Esophagus (tissue), 2 donors: ENCODE data around the gene RNF113B. TPM values are rescaled to one million over a fixed set of nuclear protein-coding genes. Genes with fewer than 3 reads are reported as not detected.

Experiments
- H3K27ac ChIP-seq, 2 donors: one replicate each; pipeline ENCODE4 v1.5.1; 2013; ENCODE audit warnings: low read depth in 2 of 2, mild to moderate bottlenecking in 2 of 2, inconsistent platforms in 1 of 2, low read length in 1 of 2, moderate library complexity in 1 of 2
- H3K27me3 ChIP-seq, 2 donors: one replicate each; pipeline ENCODE4 v1.6.1; 2013; ENCODE audit warnings: low read length in 2 of 2, control low read depth in 1 of 2, mild to moderate bottlenecking in 1 of 2; ENCODE audit not compliant: insufficient read depth in 2 of 2, control insufficient read depth in 1 of 2
- H3K36me3 ChIP-seq, 2 donors: one replicate each; pipeline ENCODE4 v1.6.1; 2013; ENCODE audit warnings: low read length in 1 of 2; ENCODE audit not compliant: control insufficient read depth in 2 of 2, insufficient read depth in 2 of 2
- H3K4me1 ChIP-seq, 2 donors: one replicate each; pipeline ENCODE4 v1.6.1; 2013; ENCODE audit warnings: low read length in 1 of 2; ENCODE audit not compliant: control insufficient read depth in 2 of 2, insufficient read depth in 2 of 2
- H3K4me3 ChIP-seq, 2 donors: one replicate each; pipeline ENCODE4 v1.5.1; 2013; ENCODE audit warnings: low read length in 2 of 2, mild to moderate bottlenecking in 2 of 2, low read depth in 1 of 2, moderate library complexity in 1 of 2
- H3K9me3 ChIP-seq, 2 donors: one replicate each; pipeline ENCODE4 v1.6.1; 2013; ENCODE audit warnings: mild to moderate bottlenecking in 2 of 2, low read depth in 1 of 2, low read length in 1 of 2, moderate library complexity in 1 of 2; ENCODE audit not compliant: control insufficient read depth in 2 of 2, insufficient read depth in 1 of 2
- WGBS, 2 donors: extraction: QIAGEN DNeasy Blood & Tissue Kit; methylation state at CpG; one replicate each; pipeline ENCODE4 v1.1.7; 2013; 5-methylcytosine and 5-hydroxymethylcytosine counted together
- polyA plus RNA-seq, 2 donors: library from polyadenylated mRNA; stranded (reverse); fragments of 200-250 nt; gene quantifications; one replicate each; pipeline ENCODE4 v1.2.3, GENCODE V29; 2013
- donor health status: healthy with polysubstance abuse.
- donor health status: Bipolar disorder and iron deficiency.

The RNF113B gene
- polyA plus RNA-seq, 2 donors: not detected

GRCh38 chr13:98219685-98220084, 42.6 kb upstream of the RNF113B start:
- Histone ChIP-seq H3K4me1 (no peaks in the 10 kb centered on the region), H3K9me3 (no peaks in the 10 kb centered on the region), H3K4me3 (no peak overlapping the region), H3K27me3 (no peaks in the 10 kb centered on the region), H3K36me3 (no peaks in the 10 kb centered on the region), H3K27ac (no peak overlapping the region)
- WGBS, 2 donors: 87 to 91% methylated on average over 6 of the region's 6 CpGs

- Histone ChIP-seq H3K4me1 (no peaks in the 10 kb centered on the region), H3K4me3 (no peak overlapping the region), H3K9me3 (no peaks in the 10 kb centered on the region), H3K27ac (no peak overlapping the region), H3K36me3 (no peaks in the 10 kb centered on the region), H3K27me3 (no peaks in the 10 kb centered on the region)
- 92 to 93% methylated on average over 12 of the region's 12 CpGs for WGBS, 2 donors
These were observed 40.5 kb upstream of the RNF113B start for GRCh38 chr13:98217597-98217996.

- H3K4me1 ChIP-seq: no peaks in the 10 kb centered on the region
- 67 to 69% methylated on average over 7 of the region's 7 CpGs for WGBS, 2 donors
These were observed 39.7 kb upstream of the RNF113B start for GRCh38 chr13:98216711-98217285.

GRCh38 chr13:98216135-98216565, 39.1 kb upstream of the RNF113B start:
- WGBS, 2 donors: 44 to 49% methylated on average over 4 of the region's 4 CpGs
- no peaks in the 10 kb centered on the region for H3K9me3 ChIP-seq
- H3K36me3 ChIP-seq: no peaks in the 10 kb centered on the region
- H3K27ac ChIP-seq: no peak overlapping the region
- H3K4me1 ChIP-seq: no peaks in the 10 kb centered on the region
- no peaks in the 10 kb centered on the region for H3K27me3 ChIP-seq
- no peak overlapping the region for H3K4me3 ChIP-seq

More at GRCh38 chr13:98216711-98217285, 39.7 kb upstream of the RNF113B start:
- no peaks in the 10 kb centered on the region for H3K36me3 ChIP-seq
- no peak overlapping the region for H3K4me3 ChIP-seq
- no peak overlapping the region for H3K27ac ChIP-seq
- no peaks in the 10 kb centered on the region for H3K27me3 ChIP-seq
- no peaks in the 10 kb centered on the region for H3K9me3 ChIP-seq

- Histone ChIP-seq H3K9me3 (no peaks in the 10 kb centered on the region), H3K27ac (no peak overlapping the region), H3K4me3 (no peak overlapping the region), H3K4me1 (no peaks in the 10 kb centered on the region), H3K27me3 (no peaks in the 10 kb centered on the region), H3K36me3 (no peaks in the 10 kb centered on the region)
- 87% methylated on average over 6 of the region's 6 CpGs for WGBS, 2 donors
These were observed 38.4 kb upstream of the RNF113B start for GRCh38 chr13:98215508-98215907.

- 45 to 53% methylated on average over 6 of the region's 6 CpGs for WGBS, 2 donors
- Histone ChIP-seq H3K9me3 (no peaks in the 10 kb centered on the region), H3K27ac (no peak overlapping the region)
These were observed 37.6 kb upstream of the RNF113B start for GRCh38 chr13:98214707-98215106.

GRCh38 chr13:98214008-98214643, 37.1 kb upstream of the RNF113B start:
- H3K36me3 ChIP-seq: no peaks in the 10 kb centered on the region
- H3K4me3 ChIP-seq: no peak overlapping the region
- no peaks in the 10 kb centered on the region for H3K9me3 ChIP-seq
- H3K4me1 ChIP-seq: no peaks in the 10 kb centered on the region
- 67 to 68% methylated on average over 16 of the region's 16 CpGs for WGBS, 2 donors
- no peaks in the 10 kb centered on the region for H3K27me3 ChIP-seq
- no peak overlapping the region for H3K27ac ChIP-seq

More at GRCh38 chr13:98214707-98215106, 37.6 kb upstream of the RNF113B start:
- Histone ChIP-seq H3K36me3 (no peaks in the 10 kb centered on the region), H3K4me3 (no peak overlapping the region), H3K4me1 (no peaks in the 10 kb centered on the region), H3K27me3 (no peaks in the 10 kb centered on the region)

GRCh38 chr13:98213354-98213753, 36.3 kb upstream of the RNF113B start:
- no peak overlapping the region for H3K4me3 ChIP-seq
- H3K4me1 ChIP-seq: no peaks in the 10 kb centered on the region
- H3K36me3 ChIP-seq: no peaks in the 10 kb centered on the region
- no peaks in the 10 kb centered on the region for H3K9me3 ChIP-seq
- no peak overlapping the region for H3K27ac ChIP-seq
- H3K27me3 ChIP-seq: no peaks in the 10 kb centered on the region
- WGBS, 2 donors: 88 to 89% methylated on average over 8 of the region's 8 CpGs

GRCh38 chr13:98212763-98213162, 35.7 kb upstream of the RNF113B start:
- Histone ChIP-seq H3K36me3 (no peaks in the 10 kb centered on the region), H3K4me1 (no peaks in the 10 kb centered on the region), H3K9me3 (no peaks in the 10 kb centered on the region), H3K27me3 (no peaks in the 10 kb centered on the region), H3K27ac (no peak overlapping the region), H3K4me3 (no peak overlapping the region)
- WGBS, 2 donors: 86 to 89% methylated on average over 5 of the region's 5 CpGs

- Histone ChIP-seq H3K4me1 (peaks cover 0 to 2% of the 10 kb centered on the region in 2 donors), H3K27ac (no peak overlapping the region), H3K4me3 (no peak overlapping the region), H3K27me3 (no peaks in the 10 kb centered on the region), H3K36me3 (no peaks in the 10 kb centered on the region), H3K9me3 (peaks cover 0 to 2% of the 10 kb centered on the region in 2 donors)
- 86 to 87% methylated on average over 5 of the region's 5 CpGs for WGBS, 2 donors
These were observed 31.5 kb upstream of the RNF113B start for GRCh38 chr13:98208606-98209005.
